C4-2B (cell line): ENCODE measurements around the gene ZNF580.
A peak's percentile ranks its signal among the peaks of the same experiment; 100 is the strongest.

Experiments
- ZFX ChIP-seq: fragments of 450-650 bp; IDR thresholded peaks from 2 replicates; pipeline ENCODE4 v1.6.1; 2017
- TF ChIP-seq, protein P1 (sequence below): fragments of 450-650 bp; conservative IDR thresholded peaks from 2 replicates; pipeline ENCODE4 v1.5.1; 2017; ENCODE audit warnings: mild to moderate bottlenecking

GRCh38 chr19:55642153-55643002, 1.6 kb downstream of the ZNF580 start:
- TF ChIP-seq, protein P1, sequence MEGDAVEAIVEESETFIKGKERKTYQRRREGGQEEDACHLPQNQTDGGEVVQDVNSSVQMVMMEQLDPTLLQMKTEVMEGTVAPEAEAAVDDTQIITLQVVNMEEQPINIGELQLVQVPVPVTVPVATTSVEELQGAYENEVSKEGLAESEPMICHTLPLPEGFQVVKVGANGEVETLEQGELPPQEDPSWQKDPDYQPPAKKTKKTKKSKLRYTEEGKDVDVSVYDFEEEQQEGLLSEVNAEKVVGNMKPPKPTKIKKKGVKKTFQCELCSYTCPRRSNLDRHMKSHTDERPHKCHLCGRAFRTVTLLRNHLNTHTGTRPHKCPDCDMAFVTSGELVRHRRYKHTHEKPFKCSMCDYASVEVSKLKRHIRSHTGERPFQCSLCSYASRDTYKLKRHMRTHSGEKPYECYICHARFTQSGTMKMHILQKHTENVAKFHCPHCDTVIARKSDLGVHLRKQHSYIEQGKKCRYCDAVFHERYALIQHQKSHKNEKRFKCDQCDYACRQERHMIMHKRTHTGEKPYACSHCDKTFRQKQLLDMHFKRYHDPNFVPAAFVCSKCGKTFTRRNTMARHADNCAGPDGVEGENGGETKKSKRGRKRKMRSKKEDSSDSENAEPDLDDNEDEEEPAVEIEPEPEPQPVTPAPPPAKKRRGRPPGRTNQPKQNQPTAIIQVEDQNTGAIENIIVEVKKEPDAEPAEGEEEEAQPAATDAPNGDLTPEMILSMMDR, result no peak
- TF ChIP-seq ZFX, result peak; percentile 76
